ENCODE measurements around the gene ARVCF. TPM values are rescaled to one million over a fixed set of nuclear protein-coding genes. Genes with fewer than 3 reads are reported as not detected.

ARVCF gene
- total and polyA plus RNA-seq, 8 donors, result 18.2 to 40.3 (median 24.4) TPM

- Histone ChIP-seq H3K27ac (no peak overlapping the region), H3K4me3 (peak overlapping the region; percentile 69 to 70), H3K27me3 (peaks cover 0 to 8% of the 10 kb centered on the region in 2 donors), H3K9me3 (no peaks in the 10 kb centered on the region), H3K36me3 (no peaks in the 10 kb centered on the region), H3K4me1 (peaks cover 0 to 24% of the 10 kb centered on the region in 2 donors)
- no peak for TF ChIP-seq CTCF (IDR thresholded peaks at IDR 0.05)
- intact Hi-C loops (cut with DNase I), result no loop called here
- ATAC-seq, result no peak
- DNase-seq, result peak in 1 of 4 donors; percentile 38
These were observed 30.6 kb downstream of the ARVCF start for GRCh38 chr22:19986011-19986409.

- Histone ChIP-seq H3K27me3 (peaks cover 0 to 8% of the 10 kb centered on the region in 2 donors), H3K4me1 (peaks cover 0 to 24% of the 10 kb centered on the region in 2 donors), H3K27ac (no peak overlapping the region), H3K4me3 (no peak overlapping the region), H3K9me3 (no peaks in the 10 kb centered on the region), H3K36me3 (no peaks in the 10 kb centered on the region)
- intact Hi-C loops (cut with DNase I), result no loop called here
- peak in 1 of 4 donors; percentile 50 for DNase-seq
- ATAC-seq, result no peak
- TF ChIP-seq CTCF (IDR thresholded peaks at IDR 0.05), result no peak
These were observed 31.5 kb downstream of the ARVCF start for GRCh38 chr22:19984851-19985811.

GRCh38 chr22:19984201-19984753 is 32.3 kb downstream of the ARVCF start:
- Histone ChIP-seq H3K27me3 (peaks cover 0 to 8% of the 10 kb centered on the region in 2 donors), H3K4me3 (no peak overlapping the region), H3K27ac (no peak overlapping the region), H3K36me3 (peaks cover 0 to 7% of the 10 kb centered on the region in 2 donors), H3K9me3 (no peaks in the 10 kb centered on the region), H3K4me1 (peaks cover 0 to 24% of the 10 kb centered on the region in 2 donors)
- TF ChIP-seq CTCF (IDR thresholded peaks at IDR 0.05), result no peak
- DNase-seq (peak in 1 of 4 donors; percentile 76), ATAC-seq (no peak)
- intact Hi-C loops (cut with DNase I), result no loop called here

GRCh38 chr22:19983741-19984140 is 32.9 kb downstream of the ARVCF start:
- H3K4me1 ChIP-seq, result peaks cover 0 to 24% of the 10 kb centered on the region in 2 donors
- peaks cover 0 to 8% of the 10 kb centered on the region in 2 donors for H3K27me3 ChIP-seq
- no peaks in the 10 kb centered on the region for H3K9me3 ChIP-seq
- no peak overlapping the region for H3K27ac ChIP-seq
- intact Hi-C loops (cut with DNase I), result no loop called here
- H3K4me3 ChIP-seq, result no peak overlapping the region
- DNase-seq (peak in 1 of 4 donors; percentile 50), ATAC-seq (no peak)
- no peak for TF ChIP-seq CTCF (IDR thresholded peaks at IDR 0.05)
- H3K36me3 ChIP-seq, result peaks cover 0 to 11% of the 10 kb centered on the region in 2 donors

- Histone ChIP-seq H3K9me3 (no peaks in the 10 kb centered on the region), H3K27ac (no peak overlapping the region), H3K4me1 (peaks cover 0 to 24% of the 10 kb centered on the region in 2 donors), H3K36me3 (peaks cover 0 to 12% of the 10 kb centered on the region in 2 donors), H3K27me3 (peaks cover 0 to 8% of the 10 kb centered on the region in 2 donors), H3K4me3 (no peak overlapping the region)
- intact Hi-C loops (cut with DNase I), result no loop called here
- TF ChIP-seq CTCF (IDR thresholded peaks at IDR 0.05), result no peak
- DNase-seq, result peak in 1 of 4 donors; percentile 69
- no peak for ATAC-seq
These were observed 33.5 kb downstream of the ARVCF start for GRCh38 chr22:19982991-19983578.
